NCI-H2029 treated with DMSO at 0.1 percent for 48 hours (cell line): ENCODE measurements around the gene MED23.

ENCODE experiments used
- DNase-seq: peaks from one replicate; lab custom pipeline; 2025; lab: John Stamatoyannopoulos, UW

Gene MED23

DNA sequence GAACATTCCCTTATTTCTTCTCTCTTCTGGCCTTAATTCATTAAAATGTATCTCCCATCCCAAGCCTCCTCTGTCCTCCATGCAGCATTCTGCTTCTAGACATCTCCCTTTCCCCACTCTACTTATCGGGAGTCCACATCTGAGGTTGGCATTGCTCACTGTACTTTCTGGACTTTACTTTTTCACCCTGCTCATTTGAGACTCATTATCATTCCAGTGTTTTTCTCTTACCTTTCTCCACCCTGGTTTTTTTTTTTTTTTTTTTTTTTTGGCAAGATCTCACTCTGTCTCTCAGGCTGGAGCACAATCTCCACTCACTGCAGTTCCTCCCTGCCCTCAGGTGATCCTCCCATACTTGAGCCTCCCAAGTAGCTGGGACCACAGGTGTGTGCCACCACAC lies 13.5 kb upstream of the MED23 start:
- DNase-seq, result no peak

DNA sequence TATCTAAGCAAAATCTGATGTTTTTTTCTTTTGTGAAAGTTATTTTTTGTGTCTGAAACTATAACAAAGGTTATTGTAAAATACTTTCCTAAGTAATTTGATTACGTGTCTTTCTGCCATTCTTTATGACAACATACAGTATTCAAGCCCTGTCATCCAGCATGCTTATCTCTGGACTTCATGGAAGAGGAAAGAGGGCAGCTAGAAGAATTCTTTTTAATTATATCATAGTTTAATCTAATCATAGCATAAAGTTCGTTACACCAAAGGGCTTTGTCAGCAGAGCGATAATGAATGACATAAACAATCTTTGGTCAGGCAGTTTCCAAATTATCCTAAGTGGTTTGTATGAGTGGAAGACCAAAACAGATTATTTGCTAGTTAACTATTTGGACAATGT lies 12.5 kb upstream of the MED23 start:
- no peak for DNase-seq

DNA sequence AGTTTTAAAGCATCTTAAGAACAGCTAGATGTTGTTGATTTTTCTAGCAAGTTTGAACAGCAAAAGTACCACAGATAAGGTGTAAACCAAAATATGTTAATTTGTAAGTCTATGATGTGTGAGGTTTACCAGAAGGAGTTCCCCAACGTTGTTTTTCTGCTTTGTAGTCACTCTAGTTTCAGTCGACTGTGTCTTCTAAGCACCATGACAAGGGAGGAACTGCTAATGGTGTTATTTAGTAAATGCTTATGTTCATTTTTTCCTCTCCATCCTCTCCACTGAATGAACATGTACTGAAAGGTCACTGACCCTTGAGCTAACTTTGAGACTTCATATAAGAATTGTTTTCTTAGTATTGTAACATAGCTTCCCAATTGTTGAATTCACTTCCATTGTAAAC lies 12.1 kb upstream of the MED23 start:
- no peak for DNase-seq

- no peak for DNase-seq
These were observed 10.0 kb upstream of the MED23 start for GRCh38 chr6:131638013-131638412.

DNA sequence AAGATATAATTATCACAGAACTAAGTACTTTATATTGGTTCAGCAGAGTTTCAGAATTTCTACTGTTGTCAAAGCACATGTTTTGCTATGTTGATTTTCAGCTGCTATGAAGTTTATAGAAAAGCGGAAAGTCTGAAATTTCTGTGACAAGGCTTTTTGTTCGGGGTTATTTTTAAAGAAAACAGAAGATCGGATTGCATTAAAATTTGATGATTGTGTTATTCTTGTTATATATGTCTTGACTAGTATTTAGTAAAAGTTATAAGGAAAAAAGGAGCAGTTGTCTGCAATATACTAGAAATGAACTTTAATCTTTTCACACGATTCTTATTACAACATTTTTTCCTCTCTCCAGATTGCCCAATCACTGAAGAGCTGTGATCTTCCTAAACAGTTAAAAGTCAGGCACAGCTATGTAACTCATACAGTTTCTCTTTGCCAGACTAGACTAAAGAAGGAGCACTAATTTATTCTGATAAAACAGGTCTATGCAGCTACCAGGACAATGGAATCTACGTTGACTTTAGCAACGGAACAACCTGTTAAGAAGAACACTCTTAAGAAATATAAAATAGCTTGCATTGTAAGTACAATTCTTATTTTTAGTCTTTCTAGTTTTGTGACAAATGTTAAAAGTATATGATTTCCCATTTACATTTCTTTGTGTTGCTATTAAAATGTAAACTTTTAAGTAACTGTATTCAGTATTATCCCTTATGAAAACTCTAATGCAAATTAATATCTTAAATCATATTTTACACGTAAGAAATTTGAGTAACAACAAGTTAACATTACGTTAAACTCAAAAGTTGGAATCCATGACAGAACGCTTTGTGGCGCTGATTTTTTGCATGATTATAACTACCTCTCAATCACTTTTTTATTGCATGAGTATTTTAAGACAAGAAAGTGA lies 9.1 kb upstream of the MED23 start, which contains the start of gene ENPP3:
Gene ENPP3, plus strand, starts transcription at position 423 of the 913 bp plus-strand sequence. Its CDS starts 83 bp downstream, at position 506.
- DNase-seq, result no peak

DNA sequence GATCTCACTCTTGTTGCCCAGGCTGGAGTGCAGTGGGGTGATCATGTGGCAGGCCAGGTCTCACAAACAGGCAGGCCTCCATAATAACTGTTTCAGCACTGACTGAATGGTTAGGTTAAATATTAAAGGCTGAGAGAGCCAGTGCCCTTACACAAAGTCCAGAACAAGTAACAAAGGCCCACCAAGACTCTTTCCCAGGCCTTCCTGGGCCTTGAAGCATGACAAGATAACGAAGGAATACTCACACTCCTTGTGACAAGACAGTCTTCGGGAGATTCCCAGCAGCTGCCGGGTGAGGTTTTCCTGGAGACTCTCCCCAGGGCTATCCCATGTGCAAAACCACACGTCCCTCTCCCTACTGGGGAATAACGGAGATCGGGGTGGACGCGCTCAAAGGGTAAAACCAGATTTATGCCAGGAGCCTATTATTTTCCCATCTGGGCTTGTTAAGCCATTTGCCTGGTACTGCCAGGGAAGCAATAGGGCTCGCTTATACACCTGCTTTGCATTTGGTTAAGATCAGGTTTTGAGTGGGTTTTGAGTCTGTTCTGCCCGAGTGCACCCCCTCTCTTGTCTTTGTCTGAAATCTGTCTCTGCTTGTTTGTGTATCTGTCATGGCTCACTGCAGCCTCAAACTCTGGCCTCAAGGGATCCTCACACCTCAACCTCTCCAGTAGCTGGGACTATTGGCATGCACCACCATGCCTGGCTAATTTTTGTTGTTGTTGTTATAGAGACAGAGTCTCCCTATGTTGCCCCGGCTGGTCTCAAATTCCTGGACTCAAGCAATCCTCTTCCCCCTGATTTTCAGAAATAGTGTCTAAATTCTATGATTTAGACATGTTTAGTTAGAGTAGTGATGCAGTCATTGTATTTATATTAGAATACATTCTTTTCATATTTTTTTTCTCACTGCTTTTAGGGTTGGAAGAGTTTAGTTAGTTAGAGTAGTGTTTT lies 7.6 kb upstream of the MED23 start:
- DNase-seq, result no peak

GRCh38 chr6:131631625-131632289 lies 3.7 kb upstream of the MED23 start:
- DNase-seq, result no peak

GRCh38 chr6:131629651-131630050 lies 1.6 kb upstream of the MED23 start:
- DNase-seq, result no peak

DNA sequence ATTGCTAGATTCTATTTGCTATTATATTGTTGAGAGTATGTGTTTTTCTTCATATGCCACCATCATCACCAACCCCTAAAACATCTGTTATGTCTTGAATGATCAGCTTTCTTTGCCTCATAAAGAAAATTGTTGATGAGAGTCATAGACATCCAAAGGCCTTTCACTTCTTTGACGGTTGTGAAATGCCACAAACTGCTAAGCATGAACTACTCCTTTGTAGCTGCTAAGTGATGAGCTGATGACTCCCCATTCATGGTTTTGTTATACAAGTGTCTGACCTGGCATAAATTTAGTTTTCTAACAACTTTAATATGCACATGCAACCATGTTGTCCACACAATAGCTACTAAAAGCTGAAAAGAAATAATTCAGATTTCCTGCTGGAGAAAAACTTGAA lies 684 bp upstream of the MED23 start:
- DNase-seq, result no peak

GRCh38 chr6:131615275-131615674 lies 12.8 kb downstream of the MED23 start:
- no peak for DNase-seq

DNA sequence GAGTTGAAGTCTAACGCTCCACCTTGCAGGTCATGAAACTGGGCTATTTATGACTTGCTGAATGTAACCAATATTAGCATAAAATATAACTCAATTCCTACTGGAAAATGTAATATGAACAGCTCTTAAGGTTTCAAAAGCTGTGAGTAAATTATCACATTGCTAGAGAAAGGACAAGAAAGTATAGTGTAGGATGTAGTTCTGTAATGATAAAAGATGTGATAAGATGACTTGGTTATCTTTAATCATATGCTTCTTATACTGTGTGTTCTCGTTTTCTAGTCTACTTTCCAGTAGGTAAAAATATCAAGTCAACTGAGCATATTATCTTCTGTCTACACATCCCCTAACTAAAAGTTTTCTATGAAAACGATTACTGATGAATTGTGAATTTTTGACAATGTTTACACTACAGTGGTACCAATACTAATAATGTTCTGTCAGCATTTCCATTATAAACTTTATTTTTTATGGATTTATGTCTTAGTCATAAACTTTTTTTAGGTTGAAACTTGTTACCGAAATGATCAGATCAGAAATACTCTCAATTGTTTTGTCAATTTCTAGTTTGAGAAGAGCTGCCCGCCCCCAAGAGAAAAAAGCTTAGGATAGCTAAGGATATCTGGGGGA lies 14.6 kb downstream of the MED23 start:
- no peak for DNase-seq

DNA sequence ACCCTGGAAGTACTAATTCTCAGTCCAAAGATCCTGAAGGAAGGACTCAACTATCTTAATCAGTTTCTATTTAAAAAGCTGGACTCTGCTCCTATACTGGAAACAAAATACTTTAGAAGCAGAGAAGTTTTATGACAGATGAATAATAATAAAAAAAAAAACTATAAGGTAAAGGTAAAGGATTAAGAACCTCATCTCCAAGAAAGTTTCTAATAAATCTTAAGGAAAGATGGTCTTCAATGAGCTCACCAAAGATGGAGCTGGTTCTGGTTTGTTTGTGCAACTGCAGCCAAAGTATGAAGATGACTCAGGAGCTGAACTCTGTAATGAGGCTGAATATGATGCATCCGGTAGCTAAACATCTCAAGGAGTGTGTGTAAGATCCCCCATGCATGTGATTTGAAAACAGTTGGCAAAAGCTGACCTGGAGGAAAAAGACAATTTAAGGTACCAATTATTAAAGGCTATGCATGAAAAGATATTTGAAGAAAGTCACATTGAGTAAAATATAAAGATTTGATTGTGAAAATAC lies 25.2 kb downstream of the MED23 start:
- DNase-seq, result no peak

DNA sequence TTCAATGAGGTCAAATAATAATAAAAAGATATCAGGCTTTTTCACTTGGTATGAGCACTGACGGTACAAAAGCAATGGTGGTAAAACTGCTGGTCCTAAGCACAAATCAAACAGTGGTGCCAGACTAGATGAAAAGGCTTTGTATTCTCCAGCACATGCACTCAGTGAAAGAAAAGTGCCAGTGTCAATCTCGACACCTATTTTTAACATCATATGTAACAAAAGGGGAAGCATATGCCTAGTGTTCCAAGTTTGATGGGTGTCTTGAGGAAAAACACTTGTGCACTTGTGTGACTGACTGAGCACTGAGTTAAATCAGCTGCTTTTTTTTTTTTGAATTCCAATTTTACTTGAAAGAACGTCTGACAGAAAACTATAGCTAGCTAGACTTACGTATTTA lies 27.3 kb downstream of the MED23 start:
- no peak for DNase-seq

GRCh38 chr6:131597446-131597845 lies 30.6 kb downstream of the MED23 start:
- DNase-seq, result no peak

GRCh38 chr6:131594074-131594473 lies 34.0 kb downstream of the MED23 start:
- DNase-seq, result no peak

GRCh38 chr6:131592935-131593334 lies 35.1 kb downstream of the MED23 start:
- no peak for DNase-seq

DNA sequence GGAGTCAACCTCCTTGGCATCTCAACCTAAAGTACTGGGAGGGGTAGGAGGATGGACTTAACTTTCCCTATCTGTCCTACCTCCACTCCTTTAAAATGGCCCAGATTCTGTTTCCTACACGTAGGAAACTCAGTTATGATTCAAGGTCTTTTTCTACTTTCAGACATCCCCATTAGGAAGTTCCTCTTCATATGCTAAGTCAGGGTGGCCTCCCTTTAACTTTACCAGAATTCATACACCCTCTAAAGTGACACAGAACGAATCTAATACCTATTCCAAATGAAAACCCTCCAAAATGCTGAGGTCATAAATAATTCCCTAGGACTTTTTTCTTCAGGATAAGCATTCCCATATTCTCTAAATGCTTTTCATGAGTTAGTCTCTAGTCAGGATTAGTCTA lies 39.4 kb downstream of the MED23 start:
- DNase-seq, result no peak

DNA sequence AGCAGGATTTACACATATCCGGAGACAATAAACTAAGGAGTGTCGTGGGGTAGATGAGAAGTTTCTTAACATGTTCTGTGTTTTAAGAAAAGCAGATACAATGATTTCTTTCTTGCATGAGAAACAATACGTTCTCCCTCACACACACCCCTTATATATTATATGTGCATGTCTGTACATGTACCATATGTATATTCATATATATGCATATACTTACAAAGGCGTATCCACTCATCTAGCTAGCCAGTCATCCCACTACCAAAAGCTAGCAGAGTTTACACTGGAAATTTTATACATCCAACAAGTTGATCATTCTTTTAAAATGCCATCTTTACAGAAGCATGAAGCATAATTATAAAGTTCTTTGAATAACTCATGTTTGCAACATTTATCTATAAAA lies 40.1 kb downstream of the MED23 start:
- no peak for DNase-seq

DNA sequence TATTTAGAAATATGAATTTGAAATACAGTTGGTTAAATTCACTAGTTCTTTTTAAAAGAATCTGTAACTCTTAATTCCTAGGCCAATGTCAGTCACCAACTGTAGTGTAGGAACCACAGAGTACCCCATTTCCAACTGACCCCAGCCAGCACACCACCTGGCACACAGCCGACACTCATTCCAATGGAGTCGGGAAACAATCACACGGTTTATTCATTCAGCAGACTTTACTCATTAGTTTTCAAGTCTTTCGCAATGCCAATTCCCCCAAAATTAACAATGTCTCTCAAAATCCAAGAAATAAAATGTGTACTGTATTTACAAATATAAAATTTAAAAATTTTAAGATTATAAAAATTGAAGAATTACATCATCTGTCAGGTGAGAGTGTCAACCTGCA lies 41.5 kb downstream of the MED23 start:
- no peak for DNase-seq

- no peak for DNase-seq
These were observed 46.5 kb downstream of the MED23 start for GRCh38 chr6:131581523-131581922.

DNA sequence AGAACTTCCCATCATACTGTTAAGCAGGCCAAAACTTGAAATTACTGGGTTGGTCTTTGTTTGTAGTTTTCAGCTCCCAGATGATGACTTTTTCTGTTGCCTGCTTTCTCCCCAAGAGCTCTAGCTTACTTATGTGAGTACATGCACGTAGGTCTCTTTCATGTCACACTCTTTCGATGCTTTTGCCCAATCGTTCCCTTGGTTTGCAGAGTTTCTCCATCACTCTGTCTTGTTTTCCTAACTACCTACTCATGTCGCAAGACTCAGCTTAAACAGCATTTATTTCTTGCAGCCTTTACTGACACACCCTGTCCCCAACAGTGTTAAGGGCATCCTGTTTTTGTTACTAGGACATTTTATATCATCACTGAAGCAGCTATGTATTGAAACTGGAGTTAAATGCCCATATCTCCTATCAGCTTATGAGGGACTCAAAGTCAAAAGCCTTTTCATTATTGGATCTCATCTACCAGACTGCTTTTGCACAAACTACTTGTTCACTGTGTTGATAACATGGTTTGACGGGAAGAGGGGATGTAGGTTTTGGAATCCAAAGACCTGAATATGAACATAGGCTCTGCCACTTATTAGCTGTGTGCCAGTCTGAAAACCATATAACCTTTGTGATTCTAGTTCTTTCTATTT lies 52.1 kb downstream of the MED23 start:
- DNase-seq, result no peak
